ENCODE data around the gene TMBIM6.

DNA sequence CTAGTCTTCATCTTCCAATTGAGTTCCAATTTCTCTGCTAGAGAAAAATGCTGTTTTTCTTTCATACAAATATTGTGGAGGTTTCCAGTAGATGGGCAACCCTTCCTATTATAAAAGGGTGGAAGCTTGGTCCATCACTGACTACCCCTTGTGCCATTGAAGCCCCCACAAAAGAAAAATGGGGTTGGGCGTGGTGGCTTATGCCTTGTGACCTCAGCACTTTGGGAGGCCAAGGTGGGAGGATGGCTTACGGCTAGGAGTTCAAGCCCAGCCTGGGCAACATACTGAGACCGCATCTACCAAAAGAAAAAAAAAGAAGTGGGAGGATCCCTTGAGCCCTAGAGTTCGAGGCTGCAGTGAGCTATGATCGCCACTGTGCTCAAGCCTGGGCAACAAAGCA is 64.1 kb downstream of the TMBIM6 start:
- no peak for TF ChIP-seq POLR2AphosphoS5 (IDR thresholded peaks at IDR 0.05; ENCODE audit: low read depth, low read length)
- TF ChIP-seq POLR2A (IDR thresholded peaks at IDR 0.05; ENCODE audit: low read depth, low read length): no peak
- no peak for TF ChIP-seq TAF1 (IDR thresholded peaks at IDR 0.05; ENCODE audit: borderline replicate concordance, low read depth, low read length)

All from GM12892 (cell line).